ENCODE results near the gene ZDHHC14.

GRCh38 chr6:157699777-157700636 is 319.0 kb downstream of the ZDHHC14 start:
- TF ChIP-seq, protein P1, sequence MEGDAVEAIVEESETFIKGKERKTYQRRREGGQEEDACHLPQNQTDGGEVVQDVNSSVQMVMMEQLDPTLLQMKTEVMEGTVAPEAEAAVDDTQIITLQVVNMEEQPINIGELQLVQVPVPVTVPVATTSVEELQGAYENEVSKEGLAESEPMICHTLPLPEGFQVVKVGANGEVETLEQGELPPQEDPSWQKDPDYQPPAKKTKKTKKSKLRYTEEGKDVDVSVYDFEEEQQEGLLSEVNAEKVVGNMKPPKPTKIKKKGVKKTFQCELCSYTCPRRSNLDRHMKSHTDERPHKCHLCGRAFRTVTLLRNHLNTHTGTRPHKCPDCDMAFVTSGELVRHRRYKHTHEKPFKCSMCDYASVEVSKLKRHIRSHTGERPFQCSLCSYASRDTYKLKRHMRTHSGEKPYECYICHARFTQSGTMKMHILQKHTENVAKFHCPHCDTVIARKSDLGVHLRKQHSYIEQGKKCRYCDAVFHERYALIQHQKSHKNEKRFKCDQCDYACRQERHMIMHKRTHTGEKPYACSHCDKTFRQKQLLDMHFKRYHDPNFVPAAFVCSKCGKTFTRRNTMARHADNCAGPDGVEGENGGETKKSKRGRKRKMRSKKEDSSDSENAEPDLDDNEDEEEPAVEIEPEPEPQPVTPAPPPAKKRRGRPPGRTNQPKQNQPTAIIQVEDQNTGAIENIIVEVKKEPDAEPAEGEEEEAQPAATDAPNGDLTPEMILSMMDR (IDR thresholded peaks at IDR 0.05), result no peak
- no peak for TF ChIP-seq POLR2A (IDR thresholded peaks at IDR 0.05)

Data from body of pancreas (tissue), 4 donors.